ENCODE results near the gene SHROOM3.

DNA sequence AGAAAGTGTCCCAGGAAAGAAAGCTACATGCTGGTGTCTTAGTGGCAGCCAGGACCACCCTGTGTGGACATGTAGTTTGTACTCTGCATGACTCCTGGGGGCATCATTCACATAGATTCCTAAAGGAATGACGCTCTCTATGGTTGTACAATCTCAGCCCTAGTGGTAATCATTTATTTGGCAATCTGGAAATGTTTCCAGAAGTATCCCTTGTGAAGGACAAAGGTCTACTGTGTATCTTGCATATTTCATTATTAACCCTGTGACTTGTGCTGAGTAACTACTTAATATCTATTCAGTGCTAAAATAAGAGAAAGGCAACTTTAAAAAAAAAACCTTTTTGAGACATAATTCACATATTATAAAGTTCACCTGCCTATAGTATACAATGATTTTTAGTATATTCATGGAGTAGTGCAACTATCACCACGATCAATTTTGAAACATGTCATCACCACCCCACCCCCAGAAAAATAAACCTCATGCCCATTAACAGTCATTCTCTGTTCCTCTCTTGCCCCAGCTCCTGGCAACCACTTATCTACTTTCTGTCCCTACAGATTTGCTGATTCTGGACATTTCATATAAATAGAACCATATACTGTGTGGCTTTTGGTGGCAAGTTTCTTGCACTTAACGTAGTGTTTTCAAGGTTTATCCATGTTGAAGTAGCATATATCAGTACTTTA, 51.7 kb downstream of the SHROOM3 start:
- TF ChIP-seq YY1 (IDR thresholded peaks at IDR 0.05): peak; percentile 59
- TF ChIP-seq CTCF (IDR thresholded peaks at IDR 0.05; ENCODE audit: low read depth, low read length, missing input control): no peak
- TF ChIP-seq RAD21 (IDR thresholded peaks at IDR 0.05): peak in 1 of 2 donors; percentile 39
- no peak for TF ChIP-seq GABPA (IDR thresholded peaks at IDR 0.05 in 1 of 2, conservative IDR thresholded peaks at IDR 0.05 in 1 of 2)
- TF ChIP-seq MAX (IDR thresholded peaks at IDR 0.05): peak; percentile 44
- peak; percentile 20 for TF ChIP-seq ZBTB33 (IDR thresholded peaks at IDR 0.05)
- TF ChIP-seq JUND (IDR thresholded peaks at IDR 0.05): peak in 1 of 2 donors; percentile 56
- TF ChIP-seq TAF1 (conservative IDR thresholded peaks at IDR 0.05): peak; percentile 17
- TF ChIP-seq RXRA (IDR thresholded peaks at IDR 0.05): peak; percentile 50 to 57
- peak; percentile 27 for TF ChIP-seq REST (IDR thresholded peaks at IDR 0.05)
- peak; percentile 83 for TF ChIP-seq SP1 (IDR thresholded peaks at IDR 0.05)
- peak; percentile 80 to 84 for TF ChIP-seq HNF4A (conservative IDR thresholded peaks at IDR 0.05)
- TF ChIP-seq, protein P1, sequence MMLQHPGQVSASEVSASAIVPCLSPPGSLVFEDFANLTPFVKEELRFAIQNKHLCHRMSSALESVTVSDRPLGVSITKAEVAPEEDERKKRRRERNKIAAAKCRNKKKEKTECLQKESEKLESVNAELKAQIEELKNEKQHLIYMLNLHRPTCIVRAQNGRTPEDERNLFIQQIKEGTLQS (IDR thresholded peaks at IDR 0.05): peak; percentile 84

Measured in liver (tissue), 3 donors.